22Rv1 (cell line): ENCODE data around the gene CTU2.

Source experiments
- ZFX ChIP-seq: fragments of 450-650 bp; IDR thresholded peaks from 2 replicates; pipeline ENCODE4 v1.6.1; 2017; ENCODE audit warnings: antibody characterized with exemption, borderline replicate concordance
- TF ChIP-seq, protein P1 (sequence below): fragments of 450-650 bp; IDR thresholded peaks from 2 replicates; pipeline ENCODE4 v1.5.1; 2017; ENCODE audit warnings: mild to moderate bottlenecking

DNA sequence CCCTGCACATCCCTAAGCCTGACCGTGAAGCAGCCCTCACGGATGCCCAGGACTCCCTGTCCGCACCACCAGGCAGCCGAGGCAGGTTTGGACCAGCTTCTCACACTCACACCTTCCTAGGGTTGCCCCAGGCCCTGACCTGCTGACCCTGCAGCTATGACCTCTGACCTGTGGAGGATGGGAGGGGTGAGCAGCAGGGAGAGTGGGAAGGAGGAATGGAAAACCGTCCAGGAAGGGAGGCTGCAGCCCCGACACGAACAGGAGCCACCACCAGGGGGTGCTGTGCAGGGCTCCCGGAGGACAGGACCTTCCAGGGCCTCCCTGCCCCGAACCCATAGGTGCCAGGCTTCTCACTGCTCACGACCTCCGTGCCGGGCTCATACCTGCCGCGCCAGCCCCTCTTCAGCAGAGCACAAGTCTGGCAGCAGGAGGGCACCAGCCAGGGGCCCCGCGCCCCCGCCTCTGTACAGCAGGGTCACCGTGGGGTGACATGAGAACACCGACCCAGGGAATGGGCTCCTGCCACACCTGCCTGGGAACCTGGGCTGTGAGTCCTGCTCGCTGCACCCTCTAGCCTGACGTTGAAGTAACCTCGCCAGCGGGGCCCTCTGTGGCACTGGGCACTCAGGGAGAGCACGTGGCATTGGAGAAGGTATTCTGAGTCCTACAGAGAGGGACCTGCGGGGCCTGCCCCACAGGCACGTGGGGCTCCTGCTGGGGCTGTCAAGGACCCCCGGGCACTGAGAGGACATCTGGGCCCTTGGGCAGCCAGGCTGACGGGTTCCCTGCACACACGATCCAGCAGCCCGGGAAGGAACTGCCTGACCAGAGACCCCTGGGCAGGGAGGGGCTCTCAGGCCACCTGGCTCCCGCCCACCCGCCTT, 37.6 kb downstream of the CTU2 start:
- TF ChIP-seq, protein P1, sequence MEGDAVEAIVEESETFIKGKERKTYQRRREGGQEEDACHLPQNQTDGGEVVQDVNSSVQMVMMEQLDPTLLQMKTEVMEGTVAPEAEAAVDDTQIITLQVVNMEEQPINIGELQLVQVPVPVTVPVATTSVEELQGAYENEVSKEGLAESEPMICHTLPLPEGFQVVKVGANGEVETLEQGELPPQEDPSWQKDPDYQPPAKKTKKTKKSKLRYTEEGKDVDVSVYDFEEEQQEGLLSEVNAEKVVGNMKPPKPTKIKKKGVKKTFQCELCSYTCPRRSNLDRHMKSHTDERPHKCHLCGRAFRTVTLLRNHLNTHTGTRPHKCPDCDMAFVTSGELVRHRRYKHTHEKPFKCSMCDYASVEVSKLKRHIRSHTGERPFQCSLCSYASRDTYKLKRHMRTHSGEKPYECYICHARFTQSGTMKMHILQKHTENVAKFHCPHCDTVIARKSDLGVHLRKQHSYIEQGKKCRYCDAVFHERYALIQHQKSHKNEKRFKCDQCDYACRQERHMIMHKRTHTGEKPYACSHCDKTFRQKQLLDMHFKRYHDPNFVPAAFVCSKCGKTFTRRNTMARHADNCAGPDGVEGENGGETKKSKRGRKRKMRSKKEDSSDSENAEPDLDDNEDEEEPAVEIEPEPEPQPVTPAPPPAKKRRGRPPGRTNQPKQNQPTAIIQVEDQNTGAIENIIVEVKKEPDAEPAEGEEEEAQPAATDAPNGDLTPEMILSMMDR: peak; percentile 93
- TF ChIP-seq ZFX: no peak
